Mucosa of rectum (tissue), 2 donors: ENCODE measurements around the gene LRMDA.
"Not testable (repeated sequence)": the region's sequence is repeated elsewhere in the genome, so short reads cannot be mapped to it uniquely, and the experiment has no call there.

Source experiments
- H3K27ac ChIP-seq, 2 donors: one replicate each; pipeline ENCODE4 v1.7.0; 2013; ENCODE audit warnings: inconsistent platforms in 2 of 2, low read depth in 2 of 2, low read length in 2 of 2
- H3K27me3 ChIP-seq, 2 donors: one replicate each; pipeline ENCODE4 v1.7.0; 2013; ENCODE audit warnings: low read length in 2 of 2; ENCODE audit not compliant: control insufficient read depth in 2 of 2, insufficient read depth in 2 of 2
- H3K36me3 ChIP-seq, 2 donors: one replicate each; pipeline ENCODE4 v1.7.0; 2013; ENCODE audit warnings: low read length in 2 of 2; ENCODE audit not compliant: control insufficient read depth in 2 of 2, insufficient read depth in 2 of 2
- H3K4me1 ChIP-seq, 2 donors: one replicate each; pipeline ENCODE4 v1.7.0; 2013; ENCODE audit warnings: low read length in 2 of 2, mild to moderate bottlenecking in 1 of 2; ENCODE audit not compliant: control insufficient read depth in 2 of 2, insufficient read depth in 2 of 2
- H3K4me3 ChIP-seq, 2 donors: one replicate each; pipeline ENCODE4 v1.7.0; 2013; ENCODE audit warnings: low read length in 2 of 2
- H3K9ac ChIP-seq, 2 donors: one replicate each; pipeline ENCODE4 v1.7.0; 2013; ENCODE audit warnings: low read length in 2 of 2, low read depth in 1 of 2, mild to moderate bottlenecking in 1 of 2
- H3K9me3 ChIP-seq, 2 donors: one replicate each; pipeline ENCODE4 v1.7.0; 2013; ENCODE audit warnings: low read length in 2 of 2; ENCODE audit not compliant: control insufficient read depth in 2 of 2
- donor health status: healthy.
- donor health status: Normal muscosa, but diverticular disease.

Gene LRMDA

DNA sequence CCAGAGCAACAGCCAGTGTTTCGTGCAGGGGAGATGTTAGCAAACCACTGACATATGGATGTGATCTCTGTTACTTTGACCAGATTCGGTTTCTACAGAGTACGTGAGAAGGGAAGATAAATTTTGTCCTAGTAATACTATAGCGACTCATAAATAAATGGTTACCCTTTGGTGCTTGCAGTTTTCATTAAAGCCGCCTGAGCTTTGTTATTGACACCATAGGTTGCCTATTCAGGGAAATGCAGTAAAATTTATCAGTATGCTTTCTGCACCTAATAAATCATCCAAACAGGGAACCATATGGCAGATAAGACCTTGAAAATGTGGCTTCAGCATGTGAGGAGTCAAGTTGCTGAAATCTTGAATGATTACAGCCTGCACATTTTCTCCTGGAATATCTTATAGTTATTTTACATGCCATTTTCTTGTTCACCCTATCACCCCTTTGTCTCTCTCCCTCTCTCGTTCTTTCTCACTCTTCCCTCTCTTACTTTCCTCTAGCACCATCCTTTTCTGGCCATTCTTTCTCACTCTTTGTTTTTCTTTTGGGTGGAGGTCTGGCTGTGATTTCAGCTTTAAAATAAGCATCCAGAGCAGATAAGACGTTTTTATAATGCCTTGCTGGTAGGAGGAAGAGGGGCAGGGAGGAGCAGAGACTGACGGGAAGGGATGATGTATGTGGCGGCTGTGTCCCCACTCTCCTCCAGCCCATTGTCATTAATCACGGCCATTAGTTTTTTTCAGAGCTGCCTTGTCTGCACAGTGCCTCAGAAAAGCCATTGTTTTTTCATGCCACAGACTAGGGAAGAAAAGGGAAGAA, 182.5 kb downstream of the LRMDA start:
- H3K27ac ChIP-seq, result no peak overlapping the region
- no peak overlapping the region for H3K9ac ChIP-seq
- H3K27me3 ChIP-seq, result no peaks in the 10 kb centered on the region
- H3K4me3 ChIP-seq, result no peak overlapping the region
- no peaks in the 10 kb centered on the region for H3K9me3 ChIP-seq
- H3K36me3 ChIP-seq, result no peaks in the 10 kb centered on the region
- peaks cover 6 to 22% of the 10 kb centered on the region in 2 donors for H3K4me1 ChIP-seq

DNA sequence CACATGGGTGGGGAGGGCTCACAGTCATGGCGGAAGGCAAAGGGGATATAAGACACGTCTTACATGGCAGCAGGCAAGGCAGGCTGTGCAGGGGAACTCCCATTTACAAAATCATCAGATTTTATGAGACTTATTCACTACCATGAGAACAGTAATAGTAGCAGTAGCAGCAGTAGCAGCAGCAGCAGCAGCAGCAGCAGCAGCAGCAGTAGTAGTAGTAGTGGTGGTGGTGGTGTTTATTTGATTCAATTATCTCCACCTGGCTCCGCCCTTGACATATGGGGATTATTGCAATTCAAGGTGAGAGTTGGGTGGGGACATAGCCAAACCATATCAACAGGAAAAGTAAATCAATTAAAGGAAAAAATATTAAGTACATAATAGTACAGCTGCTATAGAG, 184.7 kb downstream of the LRMDA start:
- Histone ChIP-seq H3K27me3 (no peaks in the 10 kb centered on the region), H3K9ac (no peak overlapping the region), H3K4me1 (peaks cover 4 to 17% of the 10 kb centered on the region in 2 donors)

DNA sequence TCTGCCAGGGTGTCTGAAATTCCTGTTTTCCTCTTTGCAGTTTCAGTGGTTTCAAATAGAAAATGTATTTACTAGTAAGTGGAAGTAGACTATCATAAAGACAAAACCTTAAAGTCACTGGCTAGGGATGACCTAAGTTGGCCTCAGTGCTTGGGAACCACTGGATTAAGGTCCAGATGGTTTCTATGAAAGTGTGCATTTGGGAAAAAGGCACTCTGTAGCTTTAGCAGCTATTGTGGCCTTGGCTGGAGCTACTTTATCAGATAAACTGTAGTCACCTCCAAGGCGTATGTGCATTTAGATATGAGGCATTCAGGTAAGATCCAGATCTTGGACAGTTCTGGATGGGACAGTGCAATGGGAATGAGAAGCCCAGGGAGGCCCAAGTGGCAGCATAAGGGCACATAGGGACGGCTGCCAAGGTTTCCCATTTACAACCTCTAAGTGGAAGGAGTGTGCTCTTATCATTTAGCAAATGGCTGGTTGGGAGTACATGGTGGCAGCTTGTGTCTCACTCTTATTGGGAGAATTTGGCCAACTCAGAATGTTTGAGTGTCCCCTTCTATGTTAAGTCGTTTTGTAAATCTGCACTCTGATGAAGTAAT, 185.6 kb downstream of the LRMDA start:
- H3K9me3 ChIP-seq, result no peaks in the 10 kb centered on the region
- H3K36me3 ChIP-seq, result no peaks in the 10 kb centered on the region
- no peaks in the 10 kb centered on the region for H3K27me3 ChIP-seq
- no peak overlapping the region for H3K4me3 ChIP-seq
- peaks cover 0 to 8% of the 10 kb centered on the region in 2 donors for H3K4me1 ChIP-seq
- H3K9ac ChIP-seq, result no peak overlapping the region
- H3K27ac ChIP-seq, result no peak overlapping the region

More for the DNA sequence above, 184.7 kb downstream of the LRMDA start:
- Histone ChIP-seq H3K36me3 (no peaks in the 10 kb centered on the region), H3K27ac (no peak overlapping the region), H3K4me3 (no peak overlapping the region), H3K9me3 (no peaks in the 10 kb centered on the region)

DNA sequence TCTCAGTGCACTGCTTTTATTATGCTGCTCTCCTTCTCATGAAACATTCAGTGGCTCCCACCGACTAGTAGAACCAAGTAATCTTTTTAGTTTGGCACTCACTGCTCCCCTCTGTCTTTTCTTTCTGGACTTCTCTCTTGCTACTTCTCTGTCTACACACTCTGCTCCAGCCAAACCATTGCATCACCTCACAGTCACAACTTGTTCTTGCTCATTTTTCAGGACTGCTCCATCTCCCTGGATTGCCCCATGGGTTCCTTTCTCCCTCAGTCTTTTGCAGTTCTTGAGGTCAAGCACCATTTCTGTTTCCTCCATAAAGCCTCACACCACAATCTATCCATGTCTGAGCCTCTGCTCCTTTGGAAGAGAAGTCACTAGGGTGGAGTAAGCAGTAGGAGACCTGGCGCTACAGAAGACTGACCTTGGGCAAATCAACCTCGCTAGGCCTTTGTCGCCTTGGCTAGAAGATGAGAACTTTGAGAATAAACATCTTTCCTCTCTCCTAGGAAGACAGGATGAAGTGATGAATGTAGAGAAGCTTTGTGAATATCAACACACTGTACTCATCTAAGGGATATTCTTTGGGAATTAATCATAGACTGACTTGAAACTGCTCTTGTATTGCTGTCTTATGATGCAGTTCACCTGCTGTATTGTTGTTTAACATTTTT, 186.2 kb downstream of the LRMDA start:
- Histone ChIP-seq H3K27me3 (no peaks in the 10 kb centered on the region), H3K4me1 (peaks cover 0 to 5% of the 10 kb centered on the region in 2 donors), H3K36me3 (no peaks in the 10 kb centered on the region), H3K9ac (no peak overlapping the region), H3K27ac (no peak overlapping the region), H3K9me3 (no peaks in the 10 kb centered on the region), H3K4me3 (no peak overlapping the region)

DNA sequence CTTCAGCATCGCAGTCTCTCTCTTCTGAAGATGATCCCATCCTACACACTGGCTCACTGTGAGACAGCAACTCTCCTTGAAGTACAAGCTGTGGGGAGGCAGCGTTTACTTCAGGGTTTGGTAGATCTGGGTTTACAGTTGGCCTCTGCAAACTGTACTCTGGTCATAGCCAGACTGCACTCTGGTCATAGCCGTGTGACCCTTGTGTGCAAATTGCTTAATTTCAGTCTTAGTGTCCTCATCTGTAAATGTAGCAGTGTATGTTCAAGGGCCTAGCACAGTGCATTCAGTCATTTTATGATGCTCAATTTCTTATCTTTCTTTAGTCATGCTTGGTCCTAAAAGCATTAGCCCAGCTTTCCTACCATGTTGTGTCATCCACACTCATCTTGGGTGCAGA, 188.2 kb downstream of the LRMDA start:
- no peaks in the 10 kb centered on the region for H3K9me3 ChIP-seq
- H3K4me3 ChIP-seq, result no peak overlapping the region
- H3K4me1 ChIP-seq, result no peaks in the 10 kb centered on the region

DNA sequence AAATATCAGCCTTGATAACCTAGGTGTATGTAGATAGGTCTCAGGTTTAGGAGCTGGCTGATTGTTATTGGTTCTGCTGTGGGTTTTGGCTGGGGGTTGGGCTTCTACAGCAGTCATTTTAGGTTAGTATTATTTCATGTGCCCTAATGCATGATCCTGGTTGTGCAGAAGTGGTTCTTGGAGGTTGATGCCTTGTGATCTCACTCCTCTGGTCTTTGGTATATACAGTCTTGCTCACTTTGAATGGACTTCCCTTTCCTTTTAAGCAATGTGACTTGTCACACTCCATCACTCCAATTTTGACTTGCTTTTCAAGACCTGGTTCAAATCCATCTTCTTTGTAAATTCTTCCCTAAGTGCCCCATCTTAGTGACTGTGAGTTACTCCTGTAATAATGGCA, 188.9 kb downstream of the LRMDA start:
- Histone ChIP-seq H3K27ac (no peak overlapping the region), H3K27me3 (no peaks in the 10 kb centered on the region), H3K9me3 (no peaks in the 10 kb centered on the region), H3K4me3 (no peak overlapping the region), H3K36me3 (no peaks in the 10 kb centered on the region), H3K4me1 (no peaks in the 10 kb centered on the region), H3K9ac (no peak overlapping the region)

More for the DNA sequence above, 188.2 kb downstream of the LRMDA start:
- H3K36me3 ChIP-seq, result no peaks in the 10 kb centered on the region
- no peak overlapping the region for H3K9ac ChIP-seq
- no peak overlapping the region for H3K27ac ChIP-seq
- no peaks in the 10 kb centered on the region for H3K27me3 ChIP-seq

DNA sequence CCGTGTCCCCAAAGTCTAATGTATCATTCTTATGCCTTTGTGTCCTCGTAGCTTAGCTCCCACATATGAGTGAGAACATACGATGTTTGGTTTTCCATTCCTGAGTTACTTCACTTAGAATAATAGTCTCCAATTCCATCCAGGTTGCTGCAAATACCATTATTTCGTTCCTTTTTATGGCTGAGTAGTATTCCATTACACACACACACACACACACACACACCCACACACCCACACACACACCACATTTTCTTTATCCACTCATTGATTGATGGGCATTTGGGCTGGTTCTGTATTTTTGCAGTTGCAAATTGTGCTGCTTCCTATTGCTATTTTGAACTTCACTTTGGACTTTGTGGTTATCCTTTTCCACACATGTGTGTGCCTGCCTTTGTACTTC, 189.6 kb downstream of the LRMDA start:
- not testable (repeated sequence) for H3K27ac ChIP-seq, H3K9me3 ChIP-seq, H3K9ac ChIP-seq, H3K4me3 ChIP-seq, H3K27me3 ChIP-seq, H3K36me3 ChIP-seq, H3K4me1 ChIP-seq

DNA sequence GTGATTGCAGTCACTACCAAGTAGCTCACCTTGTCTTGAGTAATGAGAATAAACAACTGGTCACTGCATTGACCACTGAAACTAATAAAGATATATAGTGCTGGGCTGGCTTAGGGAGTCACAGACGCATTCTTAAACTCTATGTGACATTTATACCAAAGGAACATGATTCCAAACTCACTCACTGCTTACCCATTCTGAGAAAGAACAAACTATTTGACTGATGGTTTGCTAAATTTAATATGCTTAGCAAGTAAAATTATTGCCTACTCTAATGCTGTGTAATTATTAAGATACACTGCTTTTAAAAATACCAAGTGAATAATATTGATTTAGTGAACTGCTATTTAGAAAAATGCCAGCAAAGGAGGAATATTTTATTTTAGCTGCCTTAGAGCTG, 191.1 kb downstream of the LRMDA start:
- Histone ChIP-seq H3K27ac (no peak overlapping the region), H3K4me1 (no peaks in the 10 kb centered on the region), H3K36me3 (no peaks in the 10 kb centered on the region), H3K9ac (no peak overlapping the region), H3K4me3 (no peak overlapping the region), H3K27me3 (no peaks in the 10 kb centered on the region), H3K9me3 (no peaks in the 10 kb centered on the region)

DNA sequence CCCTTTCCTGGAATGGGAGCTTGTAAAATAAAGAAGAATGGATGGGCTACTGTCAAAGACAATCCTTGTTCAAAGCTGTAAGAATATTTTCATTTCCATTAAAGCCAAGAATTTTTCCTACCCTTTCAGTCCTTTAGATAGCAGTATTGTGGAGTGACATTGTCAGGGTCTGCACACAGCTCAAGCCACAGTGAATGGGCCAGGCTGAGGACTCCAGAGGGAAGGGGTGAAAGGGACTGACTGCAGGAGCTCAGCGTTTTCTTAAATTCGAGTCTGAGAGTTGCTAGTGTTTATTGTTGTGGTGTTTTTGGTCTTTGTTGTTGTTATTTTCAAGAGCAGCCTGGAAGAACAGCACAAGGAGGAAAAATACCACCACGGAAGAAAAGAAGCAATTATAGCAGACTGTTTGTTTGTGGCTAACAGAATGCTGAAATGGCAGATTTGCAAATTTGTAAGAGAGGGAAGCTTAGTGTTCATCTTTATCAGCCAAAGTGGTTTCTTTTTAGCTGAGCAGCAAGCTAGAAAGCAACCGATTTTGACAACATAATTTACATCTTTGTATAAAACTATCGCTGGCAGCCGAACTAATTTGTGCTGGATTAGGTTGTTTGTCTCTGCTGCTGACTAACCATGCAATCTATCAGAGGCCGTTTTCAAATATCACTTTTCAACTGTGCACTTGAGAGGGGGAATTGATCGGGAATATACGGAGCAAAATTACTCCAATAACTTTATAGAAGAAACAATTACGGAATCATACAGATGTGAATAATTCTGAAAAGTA, 192.1 kb downstream of the LRMDA start:
- H3K4me3 ChIP-seq, result no peak overlapping the region
- no peak overlapping the region for H3K9ac ChIP-seq
- no peaks in the 10 kb centered on the region for H3K27me3 ChIP-seq
- no peaks in the 10 kb centered on the region for H3K36me3 ChIP-seq
- H3K4me1 ChIP-seq, result no peaks in the 10 kb centered on the region
- no peaks in the 10 kb centered on the region for H3K9me3 ChIP-seq
- H3K27ac ChIP-seq, result no peak overlapping the region

DNA sequence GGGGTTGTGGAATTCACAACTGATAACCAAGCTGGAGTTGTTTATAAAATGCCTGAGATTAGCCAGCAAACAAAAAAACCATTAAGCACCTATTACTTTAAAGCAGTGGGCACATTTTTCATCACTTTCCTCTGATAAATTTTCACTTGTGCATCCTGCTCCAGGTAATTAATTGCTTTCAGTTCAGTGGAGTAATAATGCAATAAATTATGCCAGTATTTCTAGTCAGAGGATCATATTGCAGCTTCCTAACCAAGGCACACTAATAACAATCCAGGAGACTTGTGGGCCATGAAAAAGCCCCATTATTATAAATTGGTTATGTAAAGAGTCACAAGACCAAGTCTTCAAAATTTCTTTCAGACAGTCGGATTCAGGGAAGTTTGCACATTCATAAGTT, 193.2 kb downstream of the LRMDA start:
- H3K4me1 ChIP-seq, result no peaks in the 10 kb centered on the region
- no peak overlapping the region for H3K27ac ChIP-seq
- no peaks in the 10 kb centered on the region for H3K27me3 ChIP-seq
- no peak overlapping the region for H3K9ac ChIP-seq
- H3K9me3 ChIP-seq, result no peaks in the 10 kb centered on the region
- no peak overlapping the region for H3K4me3 ChIP-seq
- H3K36me3 ChIP-seq, result no peaks in the 10 kb centered on the region
